Central memory CD4-positive, alpha-beta T cell (primary cell): ENCODE results near the gene OCA2.
"Not testable (repeated sequence)": the region's sequence is repeated elsewhere in the genome, so short reads cannot be mapped to it uniquely, and the experiment has no call there.

Experiments
- DNase-seq: peaks from one replicate; pipeline ENCODE4 v3.0.0; 2022

Gene OCA2

GRCh38 chr15:27762471-27762870 lies 336.6 kb downstream of the OCA2 start:
- DNase-seq, result no peak

DNA sequence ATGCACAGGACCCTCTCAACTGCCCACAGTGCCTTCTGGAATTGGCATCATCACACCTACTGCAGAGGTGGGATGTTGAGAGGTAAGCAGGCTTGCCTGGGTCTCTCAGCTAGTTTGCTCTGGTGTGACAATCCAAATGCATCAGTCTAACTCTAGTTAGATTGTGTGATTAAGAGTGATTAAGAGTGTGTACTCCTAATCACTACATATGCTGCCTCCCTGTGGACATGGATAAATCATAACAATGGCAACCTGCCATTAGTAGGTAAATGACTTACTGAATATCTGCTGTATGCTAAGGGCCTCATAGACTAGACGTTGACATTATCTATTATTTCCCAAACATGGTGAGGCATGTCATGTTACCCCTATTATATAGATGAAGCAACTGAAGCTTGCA lies 342.1 kb downstream of the OCA2 start:
- no peak for DNase-seq

DNA sequence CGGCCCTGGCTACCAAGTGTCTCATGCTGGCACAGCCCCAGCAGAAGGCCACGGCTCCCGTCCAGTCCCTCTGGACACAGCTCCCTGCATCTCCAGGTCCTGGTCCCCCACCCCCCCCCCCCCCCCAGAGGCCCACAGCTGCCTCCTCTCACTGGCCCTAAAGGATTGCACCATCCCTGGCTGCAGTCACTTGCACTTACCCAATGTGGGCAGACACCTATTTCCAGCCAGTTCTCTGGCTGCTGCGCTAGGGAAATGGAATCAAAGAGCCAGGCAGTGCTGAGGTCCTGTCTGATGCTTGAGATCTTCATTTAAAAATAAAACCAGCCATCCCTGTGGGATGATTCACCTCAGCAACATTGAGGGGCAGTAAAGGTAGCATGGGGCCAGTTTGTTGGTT lies 346.4 kb downstream of the OCA2 start:
- no peak for DNase-seq

- DNase-seq, result no peak
These were observed 351.1 kb downstream of the OCA2 start for GRCh38 chr15:27747997-27748396.

- DNase-seq, result no peak
These were observed 352.6 kb downstream of the OCA2 start for GRCh38 chr15:27746401-27746955.

GRCh38 chr15:27744641-27745040 lies 354.5 kb downstream of the OCA2 start:
- DNase-seq, result no peak

DNA sequence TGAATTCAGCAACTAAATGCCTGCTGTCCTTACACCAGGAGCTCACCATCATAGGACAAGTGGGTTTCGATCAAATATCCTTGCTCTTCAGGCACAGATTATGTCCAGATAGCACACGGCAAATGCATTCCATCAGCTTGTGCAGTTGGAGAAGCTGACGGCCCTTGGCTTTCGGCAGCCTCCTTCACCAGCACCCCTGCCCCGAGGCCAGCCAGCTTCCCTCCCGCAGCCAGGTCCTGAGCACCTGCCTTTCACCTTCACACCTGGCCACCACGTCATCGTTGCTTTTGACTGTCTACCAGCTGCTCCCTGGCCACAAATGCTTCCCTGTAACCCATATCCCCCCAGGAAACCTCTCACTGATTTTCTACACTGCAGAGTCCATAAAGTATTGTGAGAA lies 355.5 kb downstream of the OCA2 start:
- DNase-seq, result no peak

- no peak for DNase-seq
These were observed 356.2 kb downstream of the OCA2 start for GRCh38 chr15:27742751-27743477.

DNA sequence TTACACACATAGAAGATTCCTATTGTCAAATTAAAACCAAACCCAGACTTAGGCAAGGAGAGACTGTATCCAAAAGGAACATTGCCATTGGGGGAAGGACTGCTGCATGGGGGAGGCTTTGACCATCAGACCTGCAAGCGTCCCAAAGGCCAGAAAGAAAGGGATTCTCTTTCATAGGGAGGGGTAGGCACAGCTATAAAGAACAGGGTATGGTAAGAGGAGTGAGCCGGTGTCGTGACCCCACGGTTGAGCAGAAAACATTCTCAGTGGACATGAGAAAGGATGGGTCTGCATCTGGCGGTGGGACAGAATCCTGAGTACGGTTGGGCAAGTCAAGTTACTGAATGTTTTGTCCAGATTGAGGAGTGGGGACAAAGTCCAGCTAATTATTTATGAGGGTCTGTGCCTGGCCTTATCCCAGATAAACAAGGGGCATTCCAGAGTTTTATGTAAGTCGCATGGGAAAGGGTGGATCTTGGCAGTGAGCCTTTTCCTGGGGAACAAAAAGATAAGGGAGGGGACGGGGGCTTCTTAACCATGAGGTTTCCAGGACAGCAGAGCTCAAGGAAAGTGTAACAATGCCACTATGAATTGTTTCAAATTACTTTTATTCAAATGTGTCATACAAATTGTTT lies 357.8 kb downstream of the OCA2 start:
- DNase-seq, result no peak

GRCh38 chr15:27734785-27735495 lies 364.2 kb downstream of the OCA2 start:
- DNase-seq, result no peak

GRCh38 chr15:27731776-27732175 lies 367.3 kb downstream of the OCA2 start:
- DNase-seq, result no peak

DNA sequence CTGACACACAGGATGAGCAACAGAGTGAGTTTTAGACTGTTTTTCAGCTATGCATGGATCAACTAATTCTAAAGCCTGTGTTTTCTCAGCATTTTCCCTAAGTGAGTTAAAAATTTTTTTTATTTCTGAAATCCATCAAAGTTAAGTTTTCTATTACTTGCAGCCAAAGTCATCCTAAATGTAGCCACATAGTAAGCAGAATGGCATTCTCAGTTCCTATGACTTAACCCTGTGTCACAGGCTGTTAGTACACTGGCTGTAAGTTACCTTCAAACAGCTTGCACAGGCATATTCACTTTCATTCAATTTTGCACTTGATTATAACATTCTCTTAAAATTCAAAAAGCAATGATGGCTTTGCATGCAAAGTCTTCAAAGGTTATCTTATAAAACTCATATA lies 368.2 kb downstream of the OCA2 start:
- no peak for DNase-seq

DNA sequence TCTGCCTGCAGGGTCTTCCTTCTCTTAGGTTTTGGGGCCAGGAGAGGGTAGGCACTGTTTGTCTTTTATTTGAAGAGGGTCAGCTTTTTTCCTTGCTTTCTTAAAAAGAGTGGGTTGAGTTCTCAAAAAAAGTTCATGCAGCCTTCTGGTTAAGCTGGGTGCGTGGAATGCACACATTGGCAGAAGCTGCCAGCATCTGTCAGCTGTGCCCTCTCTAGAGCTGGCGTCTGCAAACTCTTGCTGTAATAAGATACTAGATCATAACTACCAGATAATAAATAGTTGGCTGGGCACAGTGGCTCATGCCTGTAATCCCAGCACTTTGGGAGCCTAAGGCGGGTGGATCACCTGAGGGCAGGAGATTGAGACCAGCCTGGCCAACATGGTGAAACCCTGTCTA lies 373.4 kb downstream of the OCA2 start:
- DNase-seq, result no peak

- no peak for DNase-seq
These were observed 375.3 kb downstream of the OCA2 start for GRCh38 chr15:27723821-27724220.

GRCh38 chr15:27722102-27722501 lies 377.0 kb downstream of the OCA2 start:
- DNase-seq, result no peak

- no peak for DNase-seq
These were observed 384.4 kb downstream of the OCA2 start for GRCh38 chr15:27714675-27715074.

DNA sequence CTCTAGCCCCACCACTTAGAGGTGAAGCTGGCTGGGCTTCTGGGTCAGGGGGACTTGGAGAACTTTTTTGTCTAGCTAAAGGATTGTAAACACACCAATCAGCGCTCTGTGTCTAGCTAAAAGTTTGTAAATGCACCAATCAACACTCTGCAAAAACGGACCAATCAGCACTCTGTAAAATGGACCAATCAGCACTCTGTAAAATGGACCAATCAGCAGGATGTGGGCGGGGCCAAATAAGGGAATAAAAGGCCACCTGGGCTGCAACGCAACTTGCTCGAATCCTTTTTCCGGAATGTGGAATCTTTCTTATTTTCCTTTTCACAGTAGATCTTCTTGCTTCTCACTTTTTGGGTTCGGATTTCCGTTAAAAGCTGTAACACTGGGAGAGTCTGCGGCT lies 385.3 kb downstream of the OCA2 start:
- not testable (repeated sequence) for DNase-seq

DNA sequence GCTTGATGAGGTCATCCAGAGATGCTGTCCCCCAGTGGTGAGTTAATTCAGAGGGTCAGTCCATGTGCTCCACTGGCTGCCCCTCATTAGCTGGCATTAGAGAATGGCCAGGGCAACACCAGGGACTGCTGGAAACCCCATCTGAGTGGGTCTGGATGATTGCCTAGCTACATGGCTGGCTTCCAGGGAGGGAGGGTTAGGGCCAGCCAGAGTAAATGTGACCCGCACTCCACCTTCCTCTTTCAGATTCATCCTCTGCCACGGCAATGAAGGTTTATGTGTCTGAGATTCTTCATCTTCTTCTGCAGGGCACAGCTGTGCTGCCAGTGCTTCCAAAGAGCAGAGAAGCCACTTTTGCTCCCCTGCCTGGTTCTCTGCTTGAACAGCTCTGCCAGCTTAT lies 391.9 kb downstream of the OCA2 start:
- no peak for DNase-seq

GRCh38 chr15:27706300-27706699 lies 392.8 kb downstream of the OCA2 start:
- no peak for DNase-seq

- no peak for DNase-seq
These were observed 394.1 kb downstream of the OCA2 start for GRCh38 chr15:27705056-27705455.
